Measurements from ENCODE around the gene MRTFA.

GRCh38 chr22:40621309-40622151 is 15.0 kb downstream of the MRTFA start:
- no peak for TF ChIP-seq GATA2 (IDR thresholded peaks at IDR 0.05; ENCODE audit: low read depth, low read length)
- TF ChIP-seq GATA3 (IDR thresholded peaks at IDR 0.05; ENCODE audit: low read depth, low read length): no peak
